Measurements from ENCODE around the gene SGTA.
"Not testable (repeated sequence)": the region's sequence is repeated elsewhere in the genome, so short reads cannot be mapped to it uniquely, and the experiment has no call there.

SGTA gene

GRCh38 chr19:2722541-2723344 lies 60.3 kb downstream of the SGTA start:
- DNase-seq: no peak

DNA sequence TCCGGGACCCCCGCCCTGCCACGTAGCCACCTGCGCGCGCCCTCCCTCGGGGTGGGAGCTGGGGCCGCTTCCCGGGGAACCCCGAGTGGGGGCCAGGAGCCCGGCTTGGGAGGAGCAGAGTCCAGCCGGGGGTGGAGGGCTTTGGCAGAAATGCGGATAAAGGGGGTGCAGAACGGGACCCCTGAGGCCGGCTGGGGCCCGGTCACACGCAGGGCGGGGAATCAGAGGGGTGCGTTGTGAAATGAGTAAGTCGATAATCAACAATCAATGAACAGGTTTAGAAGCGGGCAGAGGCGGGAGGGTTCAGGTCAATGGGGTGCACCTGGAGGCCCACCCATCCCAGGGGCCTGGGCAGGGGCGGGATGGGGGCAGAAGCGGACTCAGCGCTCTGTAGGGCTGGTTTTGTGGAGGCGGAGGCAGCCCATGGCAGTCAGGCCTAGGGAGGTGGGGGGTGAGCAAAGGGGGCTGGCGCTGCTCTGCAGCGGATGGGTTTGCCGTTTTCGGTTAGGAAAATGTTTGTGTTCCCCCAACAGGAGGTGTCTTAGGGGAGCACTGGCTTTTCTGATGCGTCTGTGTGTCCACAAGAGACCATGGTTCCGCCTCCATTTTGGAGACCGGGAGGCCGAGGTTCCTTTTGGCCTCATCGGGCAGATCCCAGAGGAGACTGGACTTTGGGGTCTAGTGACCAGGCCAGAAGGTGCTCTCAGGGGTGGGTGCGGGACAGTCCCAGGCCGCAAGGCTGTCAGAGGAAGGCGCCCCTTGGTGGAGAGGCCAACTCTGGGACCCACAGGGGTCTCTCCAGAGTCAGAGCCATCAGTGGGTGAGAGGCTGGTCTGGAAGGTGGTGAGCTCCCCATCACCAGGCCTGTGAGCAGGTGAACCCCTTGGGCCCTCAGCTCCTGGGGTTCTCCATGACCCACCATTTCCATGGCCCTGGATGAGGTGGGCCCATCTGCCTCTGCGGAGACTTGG lies 61.2 kb downstream of the SGTA start:
- DNase-seq: no peak

GRCh38 chr19:2720777-2721569 lies 62.1 kb downstream of the SGTA start, which contains the start of gene DIRAS1:
DIRAS1 (minus strand) TSS chr19:2721372; CDS start chr19:2717806, 3,566 bp downstream.
- no peak for DNase-seq

DNA sequence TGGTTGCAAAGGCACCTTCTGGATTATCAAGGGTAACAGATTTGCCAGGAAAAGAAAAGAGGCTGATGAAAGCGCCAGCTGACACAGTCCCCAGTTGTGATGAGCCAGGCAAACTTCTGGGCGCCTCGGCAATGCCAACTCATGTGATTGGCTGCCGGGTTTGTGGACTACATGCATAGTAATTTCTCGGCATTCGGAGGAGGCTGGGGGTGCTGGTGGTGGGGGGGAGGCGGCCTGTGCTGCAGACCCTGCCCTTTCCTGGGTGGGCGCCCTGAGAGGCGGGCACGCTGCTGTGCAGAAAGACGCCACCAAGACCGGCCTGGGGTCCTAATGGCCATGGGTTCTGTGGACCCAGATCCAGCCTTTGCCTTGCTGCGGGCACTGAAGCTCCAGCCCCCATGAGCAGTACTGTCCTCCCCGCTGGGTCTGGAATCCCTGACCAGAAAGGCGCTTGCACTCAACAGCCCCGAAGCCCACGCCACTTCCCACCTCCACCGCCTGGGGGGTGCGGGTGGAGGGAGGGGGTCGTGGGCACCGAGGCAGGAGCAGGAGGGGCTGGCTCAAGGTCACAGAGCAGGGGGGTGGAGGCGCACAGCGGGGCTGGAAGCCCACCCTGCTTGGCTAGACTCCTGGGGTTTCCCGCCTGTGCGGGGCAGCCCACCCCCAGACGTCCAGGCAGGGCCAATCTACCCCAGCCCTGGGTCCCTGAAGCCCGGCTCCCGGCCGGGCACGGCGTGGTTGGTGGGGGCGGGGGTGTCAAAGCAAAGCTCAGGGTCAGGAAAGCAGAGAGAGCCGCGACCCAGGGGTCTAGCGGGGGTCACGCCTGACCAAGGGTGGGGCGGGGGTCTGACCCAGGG lies 62.9 kb downstream of the SGTA start:
- no peak for DNase-seq

DNA sequence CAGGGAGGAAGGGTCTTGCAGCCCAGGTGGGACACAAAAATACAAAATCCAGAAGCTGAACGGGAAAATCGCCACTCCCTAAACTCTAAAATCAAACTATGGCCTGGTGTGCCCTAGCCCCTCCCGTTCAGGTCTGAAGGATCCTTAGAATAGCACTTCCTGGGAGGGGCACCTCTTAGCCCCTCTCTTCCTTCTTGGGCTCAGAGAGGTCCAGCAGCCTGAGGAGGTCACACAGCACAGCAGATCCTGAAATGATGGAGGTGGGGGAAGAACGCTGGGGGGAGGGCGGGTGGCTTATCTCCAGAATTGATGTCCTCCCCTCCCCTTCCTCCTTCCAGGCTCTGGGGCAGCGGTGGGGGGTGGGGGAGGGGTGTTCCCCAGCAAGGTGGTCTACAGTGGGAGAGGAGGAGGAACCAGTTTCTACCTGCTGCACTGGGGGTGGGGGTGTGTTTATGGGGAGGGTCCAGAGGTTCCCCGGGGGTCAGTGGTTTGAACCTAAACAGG lies 63.8 kb downstream of the SGTA start:
- no peak for DNase-seq

- no peak for DNase-seq
These were observed 65.2 kb downstream of the SGTA start for GRCh38 chr19:2717638-2718541.

- no peak for DNase-seq
These were observed 66.1 kb downstream of the SGTA start for GRCh38 chr19:2716722-2717637.

DNA sequence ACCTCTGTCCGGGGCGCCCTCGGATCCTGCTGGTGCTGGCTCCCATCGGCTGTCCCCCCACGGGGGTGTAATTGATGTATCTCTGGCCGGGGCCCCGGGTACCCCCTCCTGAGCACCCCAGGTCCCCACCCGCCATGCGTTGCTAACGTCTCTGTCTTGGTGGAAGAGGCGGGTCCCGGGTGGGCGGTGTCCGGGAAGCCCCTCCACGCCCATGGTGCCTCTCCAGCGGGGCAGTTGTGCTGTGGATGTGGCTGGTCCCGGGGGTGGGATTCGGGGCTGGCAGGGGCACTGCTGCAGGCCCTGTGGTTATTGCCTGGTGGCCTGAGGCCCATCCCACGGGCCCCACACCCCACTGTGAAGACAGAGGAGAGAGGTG lies 66.8 kb downstream of the SGTA start:
- DNase-seq: no peak

DNA sequence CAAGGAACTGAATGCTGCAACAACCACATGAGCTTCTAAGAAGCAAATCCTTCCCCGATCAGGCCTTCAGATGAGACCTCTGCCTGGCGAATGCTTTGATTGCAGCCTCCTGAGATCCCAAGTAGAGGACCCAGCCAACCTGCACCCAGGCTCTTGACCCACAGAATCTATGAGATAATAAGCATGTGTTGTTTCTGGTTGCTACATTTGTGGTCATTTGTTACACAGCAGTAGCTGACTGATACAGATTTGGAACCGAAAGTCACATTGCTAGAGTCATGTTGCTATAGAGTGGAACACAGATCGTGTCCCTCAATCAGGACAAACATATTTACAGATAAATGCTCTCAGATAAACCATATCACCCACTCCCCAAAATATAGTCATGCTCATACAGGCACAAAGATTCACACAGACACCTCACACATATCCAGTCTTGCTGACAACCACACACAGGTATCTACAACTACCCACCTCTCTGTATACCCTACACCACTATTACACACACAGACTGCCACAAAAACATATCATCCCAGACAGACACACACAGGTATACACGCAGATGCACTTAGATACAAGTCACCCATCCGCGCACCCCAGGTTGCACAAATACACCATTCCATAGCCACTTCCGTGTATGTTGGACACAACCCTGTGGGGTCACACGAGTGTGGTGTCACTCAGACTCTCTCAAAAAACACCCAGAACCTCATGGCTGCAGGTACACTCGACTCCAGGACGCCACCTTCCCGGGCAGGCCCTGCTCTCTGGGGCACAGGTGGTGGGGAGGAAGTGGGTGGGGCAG lies 67.4 kb downstream of the SGTA start:
- DNase-seq: no peak

DNA sequence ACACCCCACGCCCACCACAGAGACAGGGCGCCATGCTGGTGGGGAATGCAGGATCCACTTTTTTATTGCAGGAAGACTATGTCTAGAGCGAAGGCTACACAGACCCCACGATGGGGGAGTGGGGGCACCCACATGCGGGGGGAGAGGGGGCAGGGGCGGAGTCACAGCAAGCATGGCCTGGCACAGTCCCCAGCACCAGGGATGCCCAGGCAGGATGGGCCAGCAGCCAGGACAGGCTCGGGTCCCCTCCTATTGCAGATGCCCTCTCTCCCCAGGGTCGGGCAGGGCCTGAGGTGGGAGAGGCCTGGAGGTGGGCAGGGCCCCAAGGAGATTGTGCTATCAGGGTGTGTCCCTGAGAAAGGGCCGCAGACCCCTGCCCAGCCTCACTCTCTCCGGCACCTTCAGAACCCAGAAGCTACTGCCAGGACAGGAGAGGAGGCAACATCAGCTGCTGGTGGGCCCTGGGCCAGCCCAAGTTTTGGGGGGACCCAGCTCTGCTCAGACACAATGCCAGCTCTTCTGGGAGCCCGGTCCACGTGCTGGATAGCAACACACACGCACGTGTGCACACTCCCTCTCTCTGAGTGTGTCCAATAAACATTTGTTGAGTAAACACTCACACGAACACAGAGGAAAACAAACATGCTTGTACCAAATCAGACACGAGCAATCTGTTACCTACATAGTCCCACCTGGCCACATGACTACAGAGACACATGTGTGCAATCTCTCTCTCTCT lies 68.4 kb downstream of the SGTA start:
- no peak for DNase-seq

DNA sequence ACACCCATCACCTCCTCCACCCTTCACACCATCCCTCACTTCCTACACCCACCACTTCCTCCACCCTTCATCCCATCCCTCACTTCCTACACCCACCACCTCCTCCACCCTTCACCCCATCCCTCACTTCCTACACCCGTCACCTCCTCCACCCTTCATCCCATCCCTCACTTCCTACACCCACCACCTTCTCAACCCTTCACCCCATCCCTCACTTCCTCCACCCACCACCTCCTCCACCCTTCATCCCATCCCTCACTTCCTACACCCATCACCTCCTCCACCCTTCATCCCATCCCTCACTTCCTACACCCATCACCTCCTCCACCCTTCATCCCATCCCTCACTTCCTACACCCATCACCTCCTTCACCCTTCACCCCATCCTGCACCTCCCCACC lies 69.0 kb downstream of the SGTA start:
- DNase-seq: not testable (repeated sequence)

- DNase-seq: not testable (repeated sequence)
These were observed 69.9 kb downstream of the SGTA start for GRCh38 chr19:2713170-2713569.

DNA sequence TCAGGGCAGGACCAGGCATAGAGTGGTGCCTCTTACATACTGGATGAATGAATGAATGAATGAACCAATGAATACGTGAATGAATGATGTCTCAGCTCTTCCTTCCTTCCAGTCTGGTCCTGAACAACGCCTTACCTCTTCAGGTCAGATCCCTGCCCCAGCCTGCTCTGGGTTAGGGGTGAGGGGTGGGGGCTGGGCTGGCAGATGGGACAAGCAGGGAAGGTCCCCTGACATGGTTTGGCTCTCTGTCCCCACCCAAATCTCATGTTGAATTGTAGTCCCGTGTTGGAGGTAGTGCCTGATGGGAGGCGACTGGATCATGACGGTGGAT lies 71.2 kb downstream of the SGTA start:
- no peak for DNase-seq

GRCh38 chr19:2711172-2711874 lies 71.8 kb downstream of the SGTA start:
- DNase-seq: no peak

DNA sequence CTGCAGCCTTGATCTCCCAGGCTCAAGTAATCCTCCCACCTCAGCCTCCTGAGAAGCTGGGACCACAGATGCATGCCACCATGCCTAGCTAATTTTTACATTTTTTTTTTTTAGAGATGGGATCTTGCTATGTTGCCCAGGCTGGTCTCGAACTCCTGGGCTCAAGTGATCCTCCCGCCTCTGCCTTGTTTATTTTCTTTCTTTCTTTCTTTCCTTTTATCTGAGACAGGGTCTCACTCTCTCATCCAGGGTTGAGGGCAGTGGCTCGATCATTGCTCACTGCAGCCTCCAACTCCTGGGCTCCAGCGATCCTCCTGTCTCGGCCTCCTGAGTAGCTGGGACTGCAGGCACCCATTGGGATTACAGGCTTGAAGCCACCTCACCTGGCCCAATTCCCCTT lies 76.8 kb downstream of the SGTA start:
- DNase-seq: no peak
